HG02759 (cell line): ENCODE measurements around the gene WDPCP.

Experiments used
- ATAC-seq: cut with Tn5 transposase; IDR thresholded peaks from one replicate; pipeline ENCODE4 v1.9.1; 2021; ENCODE audit warnings: mild to moderate bottlenecking, moderate library complexity; ENCODE audit not compliant: unreplicated experiment

The WDPCP gene

GRCh38 chr2:63545023-63545422, 43.3 kb downstream of the WDPCP start:
- no peak for ATAC-seq

GRCh38 chr2:63544017-63544627, 44.2 kb downstream of the WDPCP start:
- ATAC-seq, result no peak

- ATAC-seq, result no peak
Observed at GRCh38 chr2:63539416-63540162, 48.7 kb downstream of the WDPCP start.

GRCh38 chr2:63538390-63538789, 49.9 kb downstream of the WDPCP start:
- no peak for ATAC-seq

GRCh38 chr2:63537306-63537705, 51.0 kb downstream of the WDPCP start:
- no peak for ATAC-seq

- ATAC-seq, result no peak
Observed at GRCh38 chr2:63530704-63531279, 57.5 kb downstream of the WDPCP start.

- ATAC-seq, result no peak
Observed at GRCh38 chr2:63525905-63526304, 62.4 kb downstream of the WDPCP start.

GRCh38 chr2:63522950-63523349, 65.3 kb downstream of the WDPCP start:
- no peak for ATAC-seq

- no peak for ATAC-seq
Observed at GRCh38 chr2:63520793-63521192, 67.5 kb downstream of the WDPCP start.

GRCh38 chr2:63514781-63515180, 73.5 kb downstream of the WDPCP start:
- ATAC-seq, result no peak

- ATAC-seq, result no peak
Observed at GRCh38 chr2:63514237-63514716, 74.0 kb downstream of the WDPCP start.

GRCh38 chr2:63506320-63506719, 82.0 kb downstream of the WDPCP start:
- no peak for ATAC-seq

GRCh38 chr2:63503818-63504217, 84.5 kb downstream of the WDPCP start:
- ATAC-seq, result no peak

- no peak for ATAC-seq
Observed at GRCh38 chr2:63500398-63500797, 87.9 kb downstream of the WDPCP start.

GRCh38 chr2:63497576-63497975, 90.7 kb downstream of the WDPCP start:
- no peak for ATAC-seq

GRCh38 chr2:63494968-63495367, 93.3 kb downstream of the WDPCP start:
- no peak for ATAC-seq

GRCh38 chr2:63494100-63494499, 94.2 kb downstream of the WDPCP start:
- ATAC-seq, result no peak

GRCh38 chr2:63488118-63488713, 100.1 kb downstream of the WDPCP start:
- no peak for ATAC-seq

- ATAC-seq, result no peak
Observed at GRCh38 chr2:63486861-63487290, 101.4 kb downstream of the WDPCP start.

GRCh38 chr2:63484901-63485300, 103.4 kb downstream of the WDPCP start:
- no peak for ATAC-seq

GRCh38 chr2:63484481-63484880, 103.8 kb downstream of the WDPCP start:
- ATAC-seq, result no peak

GRCh38 chr2:63477686-63478085, 110.6 kb downstream of the WDPCP start:
- no peak for ATAC-seq
